ENCODE results near the gene CDH12.

DNA sequence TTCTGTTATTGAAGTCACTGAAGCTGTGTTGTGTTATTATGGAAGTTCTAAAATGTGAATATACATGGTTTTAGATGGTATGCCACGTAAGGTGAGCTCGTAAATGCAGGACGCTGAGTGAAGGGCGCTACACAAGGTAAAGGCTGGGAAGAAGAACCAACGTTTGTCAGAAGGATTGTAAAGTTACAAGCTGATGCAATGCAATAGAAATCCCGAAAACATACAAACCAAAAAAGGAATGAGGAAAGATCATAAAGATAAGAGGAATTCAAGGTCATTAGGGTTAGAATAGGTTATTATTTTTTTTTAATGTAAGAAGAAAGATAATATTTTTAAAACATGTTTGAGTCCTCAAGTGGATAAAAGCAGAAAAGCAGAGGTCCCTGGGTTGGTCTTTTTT, 538.6 kb downstream of the CDH12 start:
- TF ChIP-seq, protein P1, sequence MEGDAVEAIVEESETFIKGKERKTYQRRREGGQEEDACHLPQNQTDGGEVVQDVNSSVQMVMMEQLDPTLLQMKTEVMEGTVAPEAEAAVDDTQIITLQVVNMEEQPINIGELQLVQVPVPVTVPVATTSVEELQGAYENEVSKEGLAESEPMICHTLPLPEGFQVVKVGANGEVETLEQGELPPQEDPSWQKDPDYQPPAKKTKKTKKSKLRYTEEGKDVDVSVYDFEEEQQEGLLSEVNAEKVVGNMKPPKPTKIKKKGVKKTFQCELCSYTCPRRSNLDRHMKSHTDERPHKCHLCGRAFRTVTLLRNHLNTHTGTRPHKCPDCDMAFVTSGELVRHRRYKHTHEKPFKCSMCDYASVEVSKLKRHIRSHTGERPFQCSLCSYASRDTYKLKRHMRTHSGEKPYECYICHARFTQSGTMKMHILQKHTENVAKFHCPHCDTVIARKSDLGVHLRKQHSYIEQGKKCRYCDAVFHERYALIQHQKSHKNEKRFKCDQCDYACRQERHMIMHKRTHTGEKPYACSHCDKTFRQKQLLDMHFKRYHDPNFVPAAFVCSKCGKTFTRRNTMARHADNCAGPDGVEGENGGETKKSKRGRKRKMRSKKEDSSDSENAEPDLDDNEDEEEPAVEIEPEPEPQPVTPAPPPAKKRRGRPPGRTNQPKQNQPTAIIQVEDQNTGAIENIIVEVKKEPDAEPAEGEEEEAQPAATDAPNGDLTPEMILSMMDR (IDR thresholded peaks at IDR 0.05): no peak
- no peak for TF ChIP-seq POLR2A (IDR thresholded peaks at IDR 0.05)
- no peak for TF ChIP-seq EP300 (IDR thresholded peaks at IDR 0.05)

Measured in ovary (tissue), 3 donors.